Measurements from ENCODE around the gene TPO. TPM values are rescaled to one million over a fixed set of nuclear protein-coding genes. Genes with fewer than 3 reads are reported as not detected.
A peak's percentile ranks its signal among the peaks of the same experiment; 100 is the strongest.

Gene TPO
- total RNA-seq, 3 donors from 2014 or later: 1.3 to 5.7 (median 2.3) TPM

- no peak for DNase-seq
- no peak overlapping the region for H3K4me3 ChIP-seq
- H3K36me3 ChIP-seq (ENCODE audit: low read depth): no peaks in the 10 kb centered on the region
- TF ChIP-seq CTCF (IDR thresholded peaks at IDR 0.05): no peak
- H3K4me1 ChIP-seq (ENCODE audit: low read depth): no peaks in the 10 kb centered on the region
- intact Hi-C loops (cut with DNase I, micrococcal nuclease): no loop called here
- no peaks in the 10 kb centered on the region for H3K9me3 ChIP-seq
- peak; percentile 19 for ATAC-seq
Measured at GRCh38 chr2:1480671-1481076, 67.4 kb downstream of the TPO start.

GRCh38 chr2:1481406-1482252 lies 68.4 kb downstream of the TPO start:
- intact Hi-C loops (cut with DNase I, micrococcal nuclease): no loop called here
- no peak for TF ChIP-seq CTCF (IDR thresholded peaks at IDR 0.05)
- Histone ChIP-seq H3K4me1 (ENCODE audit: low read depth) (no peaks in the 10 kb centered on the region), H3K4me3 (no peak overlapping the region), H3K9me3 (no peaks in the 10 kb centered on the region), H3K36me3 (ENCODE audit: low read depth) (no peaks in the 10 kb centered on the region)
- ATAC-seq (no peak), DNase-seq (no peak)

- ATAC-seq: no peak
- intact Hi-C loops (cut with DNase I, micrococcal nuclease): no loop called here
- Histone ChIP-seq H3K4me3 (no peak overlapping the region), H3K36me3 (ENCODE audit: low read depth) (no peaks in the 10 kb centered on the region), H3K9me3 (no peaks in the 10 kb centered on the region), H3K4me1 (ENCODE audit: low read depth) (no peaks in the 10 kb centered on the region)
- DNase-seq: no peak
- no peak for TF ChIP-seq CTCF (IDR thresholded peaks at IDR 0.05)
Measured at GRCh38 chr2:1482253-1482675, 69.0 kb downstream of the TPO start.

GRCh38 chr2:1482981-1483380 lies 69.7 kb downstream of the TPO start:
- H3K36me3 ChIP-seq (ENCODE audit: low read depth): no peaks in the 10 kb centered on the region
- DNase-seq (no peak), ATAC-seq (no peak)
- no peak for TF ChIP-seq CTCF (IDR thresholded peaks at IDR 0.05)
- no peaks in the 10 kb centered on the region for H3K9me3 ChIP-seq
- H3K4me3 ChIP-seq: no peak overlapping the region
- intact Hi-C loops (cut with DNase I, micrococcal nuclease): no loop called here
- H3K4me1 ChIP-seq (ENCODE audit: low read depth): no peaks in the 10 kb centered on the region

- ATAC-seq (no peak), DNase-seq (no peak)
- no peaks in the 10 kb centered on the region for H3K36me3 ChIP-seq (ENCODE audit: low read depth)
- intact Hi-C loops (cut with DNase I, micrococcal nuclease): no loop called here
- H3K4me1 ChIP-seq (ENCODE audit: low read depth): no peaks in the 10 kb centered on the region
- H3K9me3 ChIP-seq: no peaks in the 10 kb centered on the region
- no peak for TF ChIP-seq CTCF (IDR thresholded peaks at IDR 0.05)
- H3K4me3 ChIP-seq: no peak overlapping the region
Measured at GRCh38 chr2:1483551-1483950, 70.3 kb downstream of the TPO start.

Measured in mucosa of descending colon (tissue), 3 donors.